H1 (cell line): Measurements from ENCODE around the gene RABL3.

Experiments
- ATF3 ChIP-seq: IDR thresholded peaks from 2 replicates; pipeline ENCODE4 v1.6.1; 2011; ENCODE audit warnings: low read depth, mild to moderate bottlenecking, low read length; ENCODE audit not compliant: insufficient read depth
- CHD2 ChIP-seq: IDR thresholded peaks from 2 replicates; pipeline ENCODE4 v1.6.1; 2012; ENCODE audit warnings: low read length, improper control_type of control experiment
- CTCF ChIP-seq, 3 experiments: IDR thresholded peaks; 1 replicate in 2 of 3; 2 replicates in 1 of 3; pipeline versions ENCODE4 v1.5.1 to v1.6.1; 2011; ENCODE audit warnings: low read length in 3 of 3, mild to moderate bottlenecking in 3 of 3, inconsistent platforms in 2 of 3, low read depth in 1 of 3, moderate library complexity in 1 of 3; ENCODE audit not compliant: insufficient read depth in 1 of 3; ENCODE audit errors: control extremely low read depth in 1 of 3
- EZH2 ChIP-seq: fragments of 200-600 bp; sonication (generic); IDR thresholded peaks from 2 replicates; pipeline ENCODE4 v1.7.1; 2012; ENCODE audit warnings: low read depth, mild to moderate bottlenecking, moderate library complexity, low read length, inconsistent platforms; ENCODE audit not compliant: severe bottlenecking
- FOSL1 ChIP-seq: IDR thresholded peaks from 2 replicates; pipeline ENCODE4 v1.6.1; 2011; ENCODE audit warnings: mild to moderate bottlenecking, low read depth, low read length, moderate library complexity; ENCODE audit not compliant: insufficient read depth
- JUND ChIP-seq: IDR thresholded peaks from 2 replicates; pipeline ENCODE4 v1.6.1; 2011; ENCODE audit warnings: mild to moderate bottlenecking, improper control_type of control experiment, low read length
- POLR2A ChIP-seq, 2 experiments: IDR thresholded peaks; 1 replicate in 1 of 2; 2 replicates in 1 of 2; pipeline ENCODE4 v1.6.1; 2011; ENCODE audit warnings: low read depth in 2 of 2, low read length in 2 of 2, mild to moderate bottlenecking in 2 of 2; ENCODE audit errors: control extremely low read depth in 1 of 2
- POLR2AphosphoS5 ChIP-seq: IDR thresholded peaks from 2 replicates; pipeline ENCODE4 v1.6.1; 2011; ENCODE audit warnings: low read depth, low read length
- RXRA ChIP-seq: IDR thresholded peaks from 2 replicates; pipeline ENCODE4 v1.6.1; 2011; ENCODE audit warnings: low read depth, mild to moderate bottlenecking, low read length, moderate library complexity; ENCODE audit not compliant: insufficient read depth

GRCh38 chr3:120681018-120681417 is 61.3 kb downstream of the RABL3 start:
- no peak for TF ChIP-seq CTCF (IDR thresholded peaks at IDR 0.05; ENCODE audit: control extremely low read depth in 1 of 3, insufficient read depth in 1 of 3, low read depth in 1 of 3, low read length in 3 of 3)
- TF ChIP-seq RXRA, result no peak
- no peak for TF ChIP-seq CHD2
- no peak for TF ChIP-seq FOSL1
- TF ChIP-seq POLR2A (IDR thresholded peaks at IDR 0.05; ENCODE audit: control extremely low read depth in 1 of 2, low read depth in 2 of 2, low read length in 2 of 2), result no peak
- no peak for TF ChIP-seq POLR2AphosphoS5
- no peak for TF ChIP-seq JUND
- TF ChIP-seq EZH2, result no peak
- no peak for TF ChIP-seq ATF3
